ENCODE results near the gene RFLNA.

RFLNA gene

GRCh38 chr12:124341645-124342069, 46.8 kb downstream of the RFLNA start:
- no peak for DNase-seq (ENCODE audit: low read depth in 1 of 2, low spot score in 1 of 2)
- TF ChIP-seq JUND (IDR thresholded peaks at IDR 0.05; ENCODE audit: low read depth): no peak
- in situ Hi-C loops (cut with HindIII; ENCODE audit: low pct_unique_long_range_greater_than_20kb, low sequenced_read_pairs): no loop called here

GRCh38 chr12:124344022-124344421, 49.1 kb downstream of the RFLNA start:
- no peak for TF ChIP-seq JUND (IDR thresholded peaks at IDR 0.05; ENCODE audit: low read depth)
- no peak for DNase-seq (ENCODE audit: low read depth in 1 of 2, low spot score in 1 of 2)
- in situ Hi-C loops (cut with HindIII; ENCODE audit: low pct_unique_long_range_greater_than_20kb, low sequenced_read_pairs): no loop called here

DNA sequence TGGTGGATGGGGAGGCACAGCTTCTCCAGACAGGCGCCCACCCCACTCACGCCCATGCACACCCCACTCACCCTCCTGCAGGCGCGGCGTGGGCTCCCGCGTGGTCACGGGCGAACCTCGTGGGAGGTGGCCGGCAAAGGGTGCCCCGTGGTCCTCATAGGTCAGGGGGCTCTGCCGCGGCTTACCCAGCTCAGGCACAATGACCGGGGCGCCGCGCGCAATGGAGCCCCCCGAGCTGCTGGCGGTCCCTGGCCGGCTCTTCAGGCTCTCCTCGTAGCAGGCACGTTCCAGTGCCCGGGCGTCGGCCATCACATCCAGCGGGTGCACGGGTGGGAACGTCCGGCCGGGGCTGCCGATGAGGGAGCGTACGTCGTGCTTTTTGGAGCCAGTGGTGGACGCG, 49.6 kb downstream of the RFLNA start:
- DNase-seq (ENCODE audit: low read depth in 1 of 2, low spot score in 1 of 2): no peak
- in situ Hi-C loops (cut with HindIII; ENCODE audit: low pct_unique_long_range_greater_than_20kb, low sequenced_read_pairs): no loop called here

DNA sequence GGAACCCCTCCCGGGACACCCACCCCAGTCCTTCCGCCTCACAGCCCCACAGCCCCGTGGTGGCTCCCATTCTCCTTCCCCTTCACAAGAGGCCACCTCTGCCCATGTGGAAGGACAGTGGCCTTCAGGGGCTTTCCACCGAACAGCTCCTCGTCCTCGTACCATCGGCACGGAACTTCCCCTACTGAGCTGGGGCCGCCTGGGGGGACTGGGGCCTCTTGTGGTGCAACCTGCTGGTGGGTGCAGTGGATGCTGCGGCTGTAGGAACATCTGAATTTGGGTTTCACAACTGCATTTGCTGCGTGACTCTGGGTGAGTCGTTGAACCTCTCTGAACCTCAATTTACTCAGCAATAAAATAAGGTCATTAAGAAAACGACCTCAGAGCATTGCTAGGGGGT, 50.9 kb downstream of the RFLNA start:
- TF ChIP-seq JUND (IDR thresholded peaks at IDR 0.05; ENCODE audit: low read depth): no peak
- no peak for DNase-seq (ENCODE audit: low read depth in 1 of 2, low spot score in 1 of 2)
- in situ Hi-C loops (cut with HindIII; ENCODE audit: low pct_unique_long_range_greater_than_20kb, low sequenced_read_pairs): no loop called here

More for the DNA sequence above, 49.6 kb downstream of the RFLNA start:
- no peak for TF ChIP-seq JUND (IDR thresholded peaks at IDR 0.05; ENCODE audit: low read depth)

DNA sequence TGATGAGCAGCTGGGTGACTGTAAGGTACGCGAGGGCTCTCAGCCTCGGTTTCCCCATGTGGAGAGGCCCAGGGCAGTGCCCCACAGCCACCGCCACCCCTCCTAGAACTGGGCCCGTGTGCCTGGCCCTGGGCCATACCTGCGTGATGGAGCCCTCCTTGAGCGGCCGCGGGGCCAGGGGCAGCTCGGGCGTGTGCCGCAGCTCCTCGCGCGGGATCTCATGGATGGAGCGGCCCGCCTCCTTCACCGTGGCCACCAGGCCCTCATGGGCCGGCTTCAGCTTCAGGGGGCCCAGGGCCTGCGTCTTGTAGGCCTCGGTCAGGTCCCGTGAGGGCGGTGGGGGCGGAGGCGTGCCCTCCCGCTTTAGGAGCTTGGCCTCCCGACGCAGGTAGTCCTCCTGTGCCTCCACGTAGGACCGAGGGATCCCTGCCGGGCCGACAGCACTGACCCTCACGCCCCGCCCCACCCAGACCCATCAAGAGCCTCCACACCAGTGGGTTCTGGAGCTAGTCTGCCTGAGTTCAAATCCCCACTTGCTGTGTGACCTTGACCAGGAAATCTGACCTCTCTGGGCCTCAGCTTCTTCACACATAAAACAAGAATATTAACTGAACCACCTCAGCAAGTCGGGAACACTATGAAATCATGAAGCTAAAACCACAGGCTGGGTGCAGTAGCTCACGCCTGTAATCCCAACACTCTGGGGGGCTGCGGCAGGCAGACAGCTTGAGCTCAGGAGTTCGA, 51.7 kb downstream of the RFLNA start:
- in situ Hi-C loops (cut with HindIII; ENCODE audit: low pct_unique_long_range_greater_than_20kb, low sequenced_read_pairs): no loop called here
- TF ChIP-seq JUND (IDR thresholded peaks at IDR 0.05; ENCODE audit: low read depth): no peak
- DNase-seq (ENCODE audit: low read depth in 1 of 2, low spot score in 1 of 2): no peak

GRCh38 chr12:124347335-124347734, 52.4 kb downstream of the RFLNA start:
- DNase-seq (ENCODE audit: low read depth in 1 of 2, low spot score in 1 of 2): no peak
- in situ Hi-C loops (cut with HindIII; ENCODE audit: low pct_unique_long_range_greater_than_20kb, low sequenced_read_pairs): no loop called here
- no peak for TF ChIP-seq JUND (IDR thresholded peaks at IDR 0.05; ENCODE audit: low read depth)

DNA sequence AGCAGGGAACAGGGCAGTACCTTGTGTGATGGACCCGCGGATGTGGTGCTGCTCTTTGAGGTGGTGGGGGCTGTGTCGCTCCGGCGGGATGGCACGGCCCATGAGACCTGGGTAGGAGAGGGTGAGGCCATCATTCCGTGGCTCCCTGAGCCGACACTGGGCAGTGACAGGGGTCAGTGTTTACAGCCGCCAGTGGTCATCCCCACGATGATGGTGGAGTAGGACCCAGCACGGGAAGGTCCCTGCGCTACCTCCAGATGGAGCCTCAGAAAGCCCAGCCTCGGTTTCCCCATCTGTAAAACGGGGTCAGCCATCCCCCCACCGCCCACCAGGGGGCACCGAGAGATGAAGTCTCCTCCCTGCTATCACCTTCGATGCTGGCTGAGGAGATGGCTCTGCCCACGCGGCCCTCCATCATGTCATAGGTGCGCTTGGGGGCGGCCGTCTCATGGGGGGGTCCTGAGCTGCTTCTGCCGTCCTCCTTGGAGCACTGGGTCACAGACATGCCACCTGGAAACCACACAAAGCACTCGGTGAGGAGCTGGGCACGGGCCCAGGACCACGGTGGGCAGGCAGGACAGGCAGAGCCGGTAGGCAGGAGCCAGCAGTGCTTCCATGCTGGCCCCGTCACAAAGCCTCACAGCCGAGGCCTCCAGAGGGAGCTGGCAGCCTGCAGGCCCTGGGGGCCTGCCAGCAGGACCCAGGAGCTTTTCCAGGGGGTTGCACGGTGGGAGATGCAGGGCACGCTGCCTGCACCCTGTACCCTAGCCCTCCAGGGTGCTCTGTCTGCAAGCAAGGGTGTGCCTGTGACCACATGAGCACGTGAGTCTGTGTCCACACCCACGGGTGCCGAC, 53.1 kb downstream of the RFLNA start:
- in situ Hi-C loops (cut with HindIII; ENCODE audit: low pct_unique_long_range_greater_than_20kb, low sequenced_read_pairs): no loop called here
- DNase-seq (ENCODE audit: low read depth in 1 of 2, low spot score in 1 of 2): no peak
- TF ChIP-seq JUND (IDR thresholded peaks at IDR 0.05; ENCODE audit: low read depth): no peak

DNA sequence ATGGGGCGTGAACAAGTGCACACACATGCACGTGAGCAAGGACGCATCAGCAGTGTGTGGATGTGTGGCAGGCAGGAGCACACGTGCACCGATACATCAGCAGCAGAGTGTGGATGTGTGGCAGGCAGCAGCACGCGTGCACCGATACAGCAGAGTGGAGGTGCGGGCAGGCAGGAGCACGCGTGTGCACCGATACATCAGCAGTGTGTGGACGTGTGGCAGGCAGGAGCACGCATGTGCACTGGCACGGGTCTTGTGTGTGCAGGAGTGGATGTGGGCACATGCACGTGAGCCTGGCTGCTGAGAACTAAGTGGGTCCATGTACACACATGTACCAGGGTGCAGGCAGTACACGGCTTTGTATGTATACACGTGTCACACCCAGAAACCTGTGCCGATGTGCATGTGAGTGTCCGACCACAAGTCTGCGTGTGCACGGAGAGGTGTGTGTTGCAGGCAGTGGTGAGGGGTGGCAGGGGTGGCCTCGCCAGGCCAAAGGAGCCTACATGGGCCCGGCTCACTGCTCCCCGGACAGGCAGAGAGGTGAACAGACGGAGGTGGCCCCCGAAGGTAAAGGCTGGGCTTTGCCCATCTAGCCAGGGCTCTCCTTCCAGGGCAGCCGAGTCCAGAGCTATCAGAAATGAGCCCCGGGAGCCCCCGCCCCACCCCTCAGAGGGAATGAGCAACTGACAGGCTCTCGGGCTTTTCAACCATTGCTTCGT, 53.9 kb downstream of the RFLNA start:
- DNase-seq (ENCODE audit: low read depth in 1 of 2, low spot score in 1 of 2): no peak
- TF ChIP-seq JUND (IDR thresholded peaks at IDR 0.05; ENCODE audit: low read depth): no peak
- in situ Hi-C loops (cut with HindIII; ENCODE audit: low pct_unique_long_range_greater_than_20kb, low sequenced_read_pairs): no loop called here

DNA sequence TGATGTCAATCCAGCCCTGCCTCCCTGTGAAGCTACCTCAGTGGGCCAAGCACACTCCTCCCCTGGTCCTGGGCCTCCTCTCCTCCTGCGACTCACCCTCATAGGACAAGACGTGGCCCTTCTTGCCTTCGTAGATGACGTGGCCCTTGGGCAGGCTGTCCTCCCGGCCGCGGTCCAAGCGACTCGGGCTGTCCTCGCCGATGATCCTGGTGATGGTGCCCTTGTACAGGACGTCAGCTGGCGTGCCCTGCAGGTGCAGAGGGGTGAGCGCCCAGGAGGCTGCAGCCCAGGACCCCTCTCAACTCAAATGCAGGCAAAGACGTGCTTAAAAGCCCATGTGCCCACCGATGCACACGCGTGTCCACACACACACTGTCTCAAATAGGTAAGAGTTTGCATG, 55.6 kb downstream of the RFLNA start:
- TF ChIP-seq JUND (IDR thresholded peaks at IDR 0.05; ENCODE audit: low read depth): no peak
- in situ Hi-C loops (cut with HindIII; ENCODE audit: low pct_unique_long_range_greater_than_20kb, low sequenced_read_pairs): no loop called here

DNA sequence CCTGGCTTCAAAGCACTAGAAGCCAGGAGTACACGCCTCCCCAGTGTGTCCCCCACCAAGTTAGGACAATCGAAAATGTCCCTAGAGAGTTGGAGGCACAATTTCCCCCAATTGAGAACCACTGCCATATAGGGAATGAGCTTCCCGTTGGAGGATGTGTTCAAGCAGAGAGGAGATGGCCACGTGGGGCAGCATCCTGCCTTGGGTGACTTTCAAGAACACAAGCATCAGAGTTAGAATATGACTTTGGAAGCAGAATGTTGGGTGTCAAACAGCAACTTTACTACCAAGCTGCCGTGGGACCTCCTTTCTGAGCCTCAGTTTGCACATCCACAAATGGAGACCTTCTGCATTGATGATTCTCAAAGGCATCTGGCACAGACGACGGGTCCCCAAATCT, 56.5 kb downstream of the RFLNA start:
- in situ Hi-C loops (cut with HindIII; ENCODE audit: low pct_unique_long_range_greater_than_20kb, low sequenced_read_pairs): no loop called here
- no peak for DNase-seq (ENCODE audit: low read depth in 1 of 2, low spot score in 1 of 2)
- no peak for TF ChIP-seq JUND (IDR thresholded peaks at IDR 0.05; ENCODE audit: low read depth)

More for the DNA sequence above, 55.6 kb downstream of the RFLNA start:
- DNase-seq (ENCODE audit: low read depth in 1 of 2, low spot score in 1 of 2): no peak

GRCh38 chr12:124352257-124352656, 57.4 kb downstream of the RFLNA start:
- no peak for TF ChIP-seq JUND (IDR thresholded peaks at IDR 0.05; ENCODE audit: low read depth)
- in situ Hi-C loops (cut with HindIII; ENCODE audit: low pct_unique_long_range_greater_than_20kb, low sequenced_read_pairs): no loop called here

DNA sequence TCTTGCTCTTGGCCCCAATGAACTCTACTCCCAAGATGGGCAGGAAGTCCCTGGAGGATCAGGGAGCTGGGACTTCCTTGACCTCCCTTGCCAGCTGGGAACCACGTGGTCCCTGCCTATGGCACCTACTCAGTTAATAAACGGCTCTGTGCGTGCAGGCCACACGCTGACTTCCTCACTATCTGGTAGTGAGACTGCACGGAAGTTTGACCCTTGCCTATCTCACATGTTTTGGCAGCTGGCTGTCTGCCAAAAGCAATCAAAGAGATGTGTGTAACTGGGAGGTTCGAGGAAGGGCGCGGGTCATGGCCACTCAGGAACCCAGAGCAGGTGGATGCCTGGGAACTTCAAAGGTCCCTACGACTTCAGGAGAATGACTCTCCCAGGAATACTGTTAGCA, 57.9 kb downstream of the RFLNA start:
- in situ Hi-C loops (cut with HindIII; ENCODE audit: low pct_unique_long_range_greater_than_20kb, low sequenced_read_pairs): no loop called here
- DNase-seq (ENCODE audit: low read depth in 1 of 2, low spot score in 1 of 2): no peak
- TF ChIP-seq JUND (IDR thresholded peaks at IDR 0.05; ENCODE audit: low read depth): no peak

More at GRCh38 chr12:124352257-124352656, 57.4 kb downstream of the RFLNA start:
- DNase-seq (ENCODE audit: low read depth in 1 of 2, low spot score in 1 of 2): no peak

All from T47D (cell line).